HG02852 (cell line): ENCODE results near the gene NT5DC4.
"Not testable (repeated sequence)": the region's sequence is repeated elsewhere in the genome, so short reads cannot be mapped to it uniquely, and the experiment has no call there.

ENCODE experiments used
- ATAC-seq: cut with Tn5 transposase; IDR thresholded peaks from one replicate; pipeline ENCODE4 v1.9.1; 2021; ENCODE audit warnings: mild to moderate bottlenecking, moderate library complexity; ENCODE audit not compliant: unreplicated experiment

The NT5DC4 gene

GRCh38 chr2:112699984-112700667 lies 20.7 kb upstream of the NT5DC4 start:
- no peak for ATAC-seq

GRCh38 chr2:112701052-112701451 lies 19.8 kb upstream of the NT5DC4 start:
- no peak for ATAC-seq

- ATAC-seq = no peak
These were observed 17.1 kb upstream of the NT5DC4 start for GRCh38 chr2:112703684-112704083.

- ATAC-seq = no peak
These were observed 15.2 kb upstream of the NT5DC4 start for GRCh38 chr2:112705575-112705974.

GRCh38 chr2:112706170-112706664 lies 14.6 kb upstream of the NT5DC4 start:
- ATAC-seq = peak; percentile 64

- ATAC-seq = not testable (repeated sequence)
These were observed 13.9 kb upstream of the NT5DC4 start for GRCh38 chr2:112706947-112707346.

GRCh38 chr2:112708968-112709367 lies 11.9 kb upstream of the NT5DC4 start:
- ATAC-seq = no peak

GRCh38 chr2:112709703-112710102 lies 11.1 kb upstream of the NT5DC4 start:
- no peak for ATAC-seq

- ATAC-seq = no peak
These were observed 9.7 kb upstream of the NT5DC4 start for GRCh38 chr2:112710956-112711750.

- ATAC-seq = no peak
These were observed 8.4 kb upstream of the NT5DC4 start for GRCh38 chr2:112712465-112712864.

GRCh38 chr2:112712903-112713584 lies 7.8 kb upstream of the NT5DC4 start:
- no peak for ATAC-seq

- no peak for ATAC-seq
These were observed 7.3 kb upstream of the NT5DC4 start for GRCh38 chr2:112713585-112713925.

GRCh38 chr2:112713926-112714325 lies 6.9 kb upstream of the NT5DC4 start:
- ATAC-seq = no peak

- no peak for ATAC-seq
These were observed 6.5 kb upstream of the NT5DC4 start for GRCh38 chr2:112714331-112714730.

GRCh38 chr2:112714836-112715631 lies 5.8 kb upstream of the NT5DC4 start:
- no peak for ATAC-seq

GRCh38 chr2:112716094-112716493 lies 4.7 kb upstream of the NT5DC4 start:
- not testable (repeated sequence) for ATAC-seq

- ATAC-seq = not testable (repeated sequence)
These were observed 3.9 kb upstream of the NT5DC4 start for GRCh38 chr2:112716826-112717352.

GRCh38 chr2:112718863-112719370 lies 1.9 kb upstream of the NT5DC4 start:
- ATAC-seq = no peak

- no peak for ATAC-seq
These were observed 1.2 kb downstream of the NT5DC4 start for GRCh38 chr2:112721819-112722522.
